Activated B cell treated with CpG ODN at 0.5 μM for 24 hours (primary cell): ENCODE data around the gene KDM4C. TPM values are rescaled to one million over a fixed set of nuclear protein-coding genes. Genes with fewer than 3 reads are reported as not detected.

Source experiments
- ATAC-seq: fragments of 200-7000 bp; cut with Tn5 transposase; one replicate; pipeline ENCODE4 v1.10.0; 2021; ENCODE audit warnings: low read depth, mild to moderate bottlenecking, moderate library complexity
- CTCF ChIA-PET: fragments of 350-600 bp; sonication (Branson Sonifier 250); formaldehyde crosslinking; loops from one replicate; lab custom pipeline; 2021; ENCODE audit warnings: antibody characterized with exemption; lab: Charles Lee
- POLR2A ChIA-PET: fragments of 350-600 bp; sonication (Branson Sonifier 250); formaldehyde crosslinking; loops from one replicate; lab custom pipeline; 2021; ENCODE audit warnings: antibody characterized with exemption; lab: Charles Lee
- DNase-seq: peaks from one replicate; pipeline ENCODE4 v3.0.0; 2022
- H3K27ac Mint-ChIP-seq: one replicate; pipeline ENCODE4 v1.8.0; 2020; ENCODE audit warnings: mixed read lengths
- H3K27me3 Mint-ChIP-seq: one replicate; pipeline ENCODE4 v1.8.0; 2021; ENCODE audit warnings: mixed read lengths
- H3K36me3 Mint-ChIP-seq: one replicate; pipeline ENCODE4 v1.8.0; 2021; ENCODE audit warnings: low read depth, mixed read lengths
- H3K4me1 Mint-ChIP-seq: one replicate; pipeline ENCODE4 v1.8.0; 2021; ENCODE audit warnings: mixed read lengths
- H3K4me3 Mint-ChIP-seq: one replicate; pipeline ENCODE4 v1.8.0; 2020; ENCODE audit warnings: mild to moderate bottlenecking, mixed read lengths
- H3K9me3 Mint-ChIP-seq: one replicate; pipeline ENCODE4 v1.8.0; 2020; ENCODE audit warnings: mixed read lengths
- intact Hi-C: fragments of 100-400 bp; cut with micrococcal nuclease; formaldehyde crosslinking; loops from one replicate; pipeline ENCODE4 v1.15.1; 2024
- total RNA-seq: library from RNA; stranded (reverse); gene quantifications from 2 replicates; pipeline ENCODE4 v1.2.3, GENCODE V29; 2022
- TF ChIP-seq, protein P1 (sequence below): fragments of 200-600 bp; IDR thresholded peaks from one replicate; pipeline ENCODE4 v1.8.0; 2022; ENCODE audit warnings: antibody characterized with exemption, mild to moderate bottlenecking

Gene KDM4C
- total RNA-seq, 1 donor from 2014 or later = 113 TPM

DNA sequence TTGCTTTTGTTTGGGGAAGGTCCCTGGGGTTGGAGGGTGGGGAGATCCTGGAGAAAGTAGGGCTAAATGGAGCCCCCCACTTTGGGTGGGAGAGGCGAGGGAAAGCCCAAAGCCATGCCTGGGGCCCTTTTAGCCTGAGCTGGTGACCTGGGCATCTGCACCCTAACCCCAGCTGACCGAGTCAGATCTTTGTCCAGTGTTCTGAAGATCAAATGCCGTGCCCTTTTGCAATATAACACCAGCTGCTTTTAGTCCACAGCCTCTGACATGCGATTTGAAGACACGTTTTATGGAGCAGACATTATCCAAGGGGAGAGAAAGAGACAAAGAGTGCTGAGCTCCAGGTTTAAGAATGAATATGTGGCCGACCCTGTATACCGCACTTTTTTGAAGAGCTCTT is 416.5 kb downstream of the KDM4C start:
- CTCF ChIA-PET = no interaction called here
- Mint-ChIP-seq H3K27me3 (no peaks in the 10 kb centered on the region), H3K4me1 (peaks cover 13% of the 10 kb centered on the region)

DNA sequence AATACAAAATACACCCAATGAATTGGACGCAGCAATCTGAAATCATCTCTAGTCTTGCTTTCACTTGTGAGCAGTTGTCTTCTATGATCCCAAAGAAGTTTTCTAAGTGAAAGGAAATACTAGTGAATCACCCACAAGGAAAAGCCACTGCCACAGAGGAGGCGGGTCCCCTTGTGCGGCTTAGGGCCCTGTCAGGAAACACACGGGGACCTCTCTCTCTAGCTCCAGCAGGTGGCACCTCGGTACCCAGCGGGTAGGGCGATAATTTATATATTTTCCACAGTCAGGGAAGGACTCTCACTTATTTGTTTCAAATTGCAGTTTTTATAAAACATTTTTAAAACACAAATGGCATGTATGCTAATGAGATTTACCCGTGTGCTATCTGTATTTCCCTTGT is 417.1 kb downstream of the KDM4C start:
- DNase-seq (no peak), ATAC-seq (no peak)
- intact Hi-C loops = no loop called here
- peaks cover 13% of the 10 kb centered on the region for H3K4me1 Mint-ChIP-seq
- ChIA-PET POLR2A (no interaction called here), CTCF (no interaction called here)
- no peak overlapping the region for H3K4me3 Mint-ChIP-seq
- no peak overlapping the region for H3K27ac Mint-ChIP-seq
- H3K36me3 Mint-ChIP-seq = peaks cover 80% of the 10 kb centered on the region
- H3K9me3 Mint-ChIP-seq = no peaks in the 10 kb centered on the region
- TF ChIP-seq, protein P1, sequence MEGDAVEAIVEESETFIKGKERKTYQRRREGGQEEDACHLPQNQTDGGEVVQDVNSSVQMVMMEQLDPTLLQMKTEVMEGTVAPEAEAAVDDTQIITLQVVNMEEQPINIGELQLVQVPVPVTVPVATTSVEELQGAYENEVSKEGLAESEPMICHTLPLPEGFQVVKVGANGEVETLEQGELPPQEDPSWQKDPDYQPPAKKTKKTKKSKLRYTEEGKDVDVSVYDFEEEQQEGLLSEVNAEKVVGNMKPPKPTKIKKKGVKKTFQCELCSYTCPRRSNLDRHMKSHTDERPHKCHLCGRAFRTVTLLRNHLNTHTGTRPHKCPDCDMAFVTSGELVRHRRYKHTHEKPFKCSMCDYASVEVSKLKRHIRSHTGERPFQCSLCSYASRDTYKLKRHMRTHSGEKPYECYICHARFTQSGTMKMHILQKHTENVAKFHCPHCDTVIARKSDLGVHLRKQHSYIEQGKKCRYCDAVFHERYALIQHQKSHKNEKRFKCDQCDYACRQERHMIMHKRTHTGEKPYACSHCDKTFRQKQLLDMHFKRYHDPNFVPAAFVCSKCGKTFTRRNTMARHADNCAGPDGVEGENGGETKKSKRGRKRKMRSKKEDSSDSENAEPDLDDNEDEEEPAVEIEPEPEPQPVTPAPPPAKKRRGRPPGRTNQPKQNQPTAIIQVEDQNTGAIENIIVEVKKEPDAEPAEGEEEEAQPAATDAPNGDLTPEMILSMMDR = no peak
- H3K27me3 Mint-ChIP-seq = no peaks in the 10 kb centered on the region

More for the DNA sequence above, 416.5 kb downstream of the KDM4C start:
- intact Hi-C loops = no loop called here
- DNase-seq = no peak
- ATAC-seq = no peak
- H3K36me3 Mint-ChIP-seq = peaks cover 80% of the 10 kb centered on the region
- H3K4me3 Mint-ChIP-seq = no peak overlapping the region
- POLR2A ChIA-PET = no interaction called here
- no peak overlapping the region for H3K27ac Mint-ChIP-seq
- H3K9me3 Mint-ChIP-seq = no peaks in the 10 kb centered on the region
- TF ChIP-seq, protein P1 = no peak

DNA sequence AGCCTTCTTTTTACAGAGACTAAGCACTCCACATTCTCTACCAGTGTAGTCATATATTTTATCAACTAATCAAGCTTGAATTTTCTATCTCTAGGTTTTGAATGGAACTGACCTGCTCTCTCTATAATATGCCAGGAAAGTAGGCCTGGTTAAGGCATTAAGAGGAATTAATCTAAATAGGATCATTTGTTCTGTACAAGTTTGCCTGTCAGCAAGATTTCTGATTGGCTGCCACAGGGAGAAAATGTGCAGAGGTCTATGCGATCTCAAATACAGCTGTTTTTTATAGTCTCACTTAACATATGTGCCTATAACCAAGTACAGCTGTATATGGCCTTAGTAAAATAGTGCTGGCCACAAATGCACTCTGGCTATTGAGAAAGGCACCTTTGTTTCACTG is 418.8 kb downstream of the KDM4C start:
- peaks cover 75% of the 10 kb centered on the region for H3K36me3 Mint-ChIP-seq
- intact Hi-C loops = no loop called here
- POLR2A ChIA-PET = no interaction called here
- H3K4me3 Mint-ChIP-seq = no peak overlapping the region
- ATAC-seq (no peak), DNase-seq (no peak)
- TF ChIP-seq, protein P1 = no peak
- H3K27me3 Mint-ChIP-seq = no peaks in the 10 kb centered on the region
- H3K27ac Mint-ChIP-seq = no peak overlapping the region
- CTCF ChIA-PET = no interaction called here
- no peaks in the 10 kb centered on the region for H3K9me3 Mint-ChIP-seq
- peaks cover 13% of the 10 kb centered on the region for H3K4me1 Mint-ChIP-seq

DNA sequence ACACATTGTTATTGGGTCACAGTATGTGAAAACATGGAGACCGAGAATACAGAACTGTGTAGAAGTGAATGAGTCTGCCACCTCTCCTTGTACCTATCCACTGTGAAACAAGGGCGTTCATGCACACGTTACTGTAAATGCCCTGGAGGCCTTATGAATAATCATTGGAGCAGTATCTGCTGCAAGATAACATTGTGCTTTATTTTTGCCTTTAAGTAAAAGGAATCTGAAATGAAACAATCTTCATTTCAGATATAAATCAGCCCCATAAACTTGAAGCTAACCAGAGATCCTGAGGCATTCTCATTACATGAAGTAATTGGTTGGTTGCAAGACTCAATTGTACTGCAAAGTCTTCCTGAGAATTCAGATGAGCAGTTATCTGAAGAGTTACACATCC is 419.6 kb downstream of the KDM4C start:
- H3K9me3 Mint-ChIP-seq = no peaks in the 10 kb centered on the region
- peaks cover 13% of the 10 kb centered on the region for H3K4me1 Mint-ChIP-seq
- H3K4me3 Mint-ChIP-seq = no peak overlapping the region
- ChIA-PET POLR2A (no interaction called here), CTCF (no interaction called here)
- H3K27me3 Mint-ChIP-seq = no peaks in the 10 kb centered on the region
- no peak overlapping the region for H3K27ac Mint-ChIP-seq
- H3K36me3 Mint-ChIP-seq = peaks cover 75% of the 10 kb centered on the region
- DNase-seq = no peak
- TF ChIP-seq, protein P1 = no peak
- intact Hi-C loops = no loop called here
- no peak for ATAC-seq

DNA sequence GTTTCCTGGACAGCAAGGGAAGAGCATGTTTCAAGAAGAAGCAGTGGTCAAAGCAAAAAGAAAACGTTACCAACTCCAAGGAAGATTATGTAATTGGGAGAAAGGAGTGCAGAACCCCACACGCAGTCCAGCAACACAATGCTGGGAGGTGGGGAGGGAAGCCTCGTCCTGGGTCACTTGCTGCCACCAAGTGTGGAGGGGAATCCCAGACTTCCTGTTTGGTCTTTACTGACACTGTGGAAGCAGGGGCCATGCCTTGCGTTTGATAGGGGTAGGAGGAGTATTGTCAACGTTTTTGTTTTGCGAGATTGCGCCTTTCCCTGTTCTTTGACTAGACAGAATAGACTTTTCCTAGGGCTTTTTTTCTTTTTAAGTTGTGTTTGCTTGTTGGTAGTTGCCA is 421.0 kb downstream of the KDM4C start:
- Mint-ChIP-seq H3K4me3 (no peak overlapping the region), H3K27ac (peak overlapping the region; percentile 3), H3K4me1 (peaks cover 13% of the 10 kb centered on the region), H3K9me3 (no peaks in the 10 kb centered on the region), H3K36me3 (peaks cover 71% of the 10 kb centered on the region), H3K27me3 (no peaks in the 10 kb centered on the region)
- intact Hi-C loops = no loop called here
- TF ChIP-seq, protein P1 = no peak
- DNase-seq (no peak), ATAC-seq (no peak)
- ChIA-PET POLR2A (no interaction called here), CTCF (no interaction called here)
